ENCODE measurements around the gene C3. TPM values are rescaled to one million over a fixed set of nuclear protein-coding genes. Genes with fewer than 3 reads are reported as not detected.
"Not testable (repeated sequence)": the region's sequence is repeated elsewhere in the genome, so short reads cannot be mapped to it uniquely, and the experiment has no call there.

The C3 gene
- total RNA-seq, 3 donors from 2014 or later: 42.2 to 473 (median 261) TPM

- Histone ChIP-seq H3K4me3 (no peak overlapping the region), H3K36me3 (ENCODE audit: low read depth) (no peaks in the 10 kb centered on the region), H3K9me3 (no peaks in the 10 kb centered on the region), H3K4me1 (ENCODE audit: low read depth) (no peaks in the 10 kb centered on the region)
- ATAC-seq (no peak), DNase-seq (no peak)
- intact Hi-C loops (cut with DNase I, micrococcal nuclease): no loop called here
- TF ChIP-seq CTCF (IDR thresholded peaks at IDR 0.05): no peak
These were observed 57.7 kb downstream of the C3 start for GRCh38 chr19:6662702-6663101.

- ATAC-seq; DNase-seq; intact Hi-C loops (cut with DNase I, micrococcal nuclease); H3K4me3 ChIP-seq; H3K9me3 ChIP-seq; H3K4me1 ChIP-seq (ENCODE audit: low read depth); H3K36me3 ChIP-seq (ENCODE audit: low read depth): not testable (repeated sequence)
These were observed 58.8 kb downstream of the C3 start for GRCh38 chr19:6661509-6662244.

- intact Hi-C loops (cut with DNase I, micrococcal nuclease): no loop called here
- ATAC-seq (no peak), DNase-seq (no peak)
- Histone ChIP-seq H3K4me3 (no peak overlapping the region), H3K36me3 (ENCODE audit: low read depth) (no peaks in the 10 kb centered on the region), H3K4me1 (ENCODE audit: low read depth) (no peaks in the 10 kb centered on the region), H3K9me3 (no peaks in the 10 kb centered on the region)
- TF ChIP-seq CTCF (IDR thresholded peaks at IDR 0.05): no peak
These were observed 59.5 kb downstream of the C3 start for GRCh38 chr19:6660930-6661329.

- H3K9me3 ChIP-seq; H3K36me3 ChIP-seq (ENCODE audit: low read depth); ATAC-seq; H3K4me1 ChIP-seq (ENCODE audit: low read depth); DNase-seq; H3K4me3 ChIP-seq; intact Hi-C loops (cut with DNase I, micrococcal nuclease): not testable (repeated sequence)
These were observed 64.1 kb downstream of the C3 start for GRCh38 chr19:6656390-6656789.

GRCh38 chr19:6654347-6655310 lies 65.8 kb downstream of the C3 start:
- H3K9me3 ChIP-seq: no peaks in the 10 kb centered on the region
- intact Hi-C loops (cut with DNase I, micrococcal nuclease): no loop called here
- no peaks in the 10 kb centered on the region for H3K4me1 ChIP-seq (ENCODE audit: low read depth)
- no peak for TF ChIP-seq CTCF (IDR thresholded peaks at IDR 0.05)
- no peak overlapping the region for H3K4me3 ChIP-seq
- ATAC-seq: peak; percentile 68
- H3K36me3 ChIP-seq (ENCODE audit: low read depth): no peaks in the 10 kb centered on the region
- peak in 2 of 3 donors; percentile 47 to 65 for DNase-seq

GRCh38 chr19:6652805-6653094 lies 67.7 kb downstream of the C3 start:
- Histone ChIP-seq H3K9me3 (no peaks in the 10 kb centered on the region), H3K4me1 (ENCODE audit: low read depth) (no peaks in the 10 kb centered on the region), H3K36me3 (ENCODE audit: low read depth) (no peaks in the 10 kb centered on the region), H3K4me3 (no peak overlapping the region)
- no peak for TF ChIP-seq CTCF (IDR thresholded peaks at IDR 0.05)
- intact Hi-C loops (cut with DNase I, micrococcal nuclease): no loop called here
- DNase-seq: no peak
- ATAC-seq: no peak
